Astrocyte of the spinal cord (primary cell): ENCODE data around the gene MAP7D3.

Source experiments
- DNase-seq: peaks from one replicate; pipeline ENCODE4 v3.0.0; 2011; ENCODE audit warnings: low read depth, low spot score
- H3K4me3 ChIP-seq: 2 replicates; pipeline ENCODE4 v1.5.1; 2011; ENCODE audit warnings: low read depth, mild to moderate bottlenecking, low read length, moderate library complexity
- CTCF ChIP-seq: IDR thresholded peaks from 2 replicates; pipeline ENCODE4 v1.5.1; 2012; ENCODE audit warnings: low read depth, mild to moderate bottlenecking, low read length, inconsistent platforms
- in situ Hi-C: cut with HindIII; loops from 2 replicates; pipeline ENCODE4 v1.10.0; 2017; ENCODE audit warnings: low sequenced_read_pairs

Gene MAP7D3

GRCh38 chrX:136201601-136202000 is 49.6 kb downstream of the MAP7D3 start:
- TF ChIP-seq CTCF, result no peak
- in situ Hi-C loops, result no loop called here
- DNase-seq, result no peak
- no peak overlapping the region for H3K4me3 ChIP-seq

- peak; percentile 44 for DNase-seq
- TF ChIP-seq CTCF, result peak; percentile 45
- in situ Hi-C loops, result no loop called here
- no peak overlapping the region for H3K4me3 ChIP-seq
These were observed 50.7 kb downstream of the MAP7D3 start for GRCh38 chrX:136200466-136200865.

GRCh38 chrX:136199365-136199764 is 51.8 kb downstream of the MAP7D3 start:
- no peak for DNase-seq
- no peak overlapping the region for H3K4me3 ChIP-seq
- TF ChIP-seq CTCF, result no peak
- in situ Hi-C loops, result no loop called here

- no peak for TF ChIP-seq CTCF
- DNase-seq, result no peak
- H3K4me3 ChIP-seq, result no peak overlapping the region
- in situ Hi-C loops, result no loop called here
These were observed 52.4 kb downstream of the MAP7D3 start for GRCh38 chrX:136198678-136199243.

- TF ChIP-seq CTCF, result no peak
- no peak overlapping the region for H3K4me3 ChIP-seq
- in situ Hi-C loops, result no loop called here
- DNase-seq, result no peak
These were observed 53.2 kb downstream of the MAP7D3 start for GRCh38 chrX:136198010-136198409.

- in situ Hi-C loops, result no loop called here
- TF ChIP-seq CTCF, result no peak
- no peak overlapping the region for H3K4me3 ChIP-seq
- no peak for DNase-seq
These were observed 54.5 kb downstream of the MAP7D3 start for GRCh38 chrX:136196691-136197155.
